ENCODE measurements around the gene CD38. TPM values are rescaled to one million over a fixed set of nuclear protein-coding genes. Genes with fewer than 3 reads are reported as not detected.
A peak's percentile ranks its signal among the peaks of the same experiment; 100 is the strongest.

The CD38 gene
- total RNA-seq, 6 donors from 2014 or later: 8.5 to 72.3 (median 28.3) TPM

GRCh38 chr4:15779306-15779705, 1.2 kb downstream of the CD38 start:
- no peaks in the 10 kb centered on the region for H3K36me3 ChIP-seq
- no peaks in the 10 kb centered on the region for H3K27me3 ChIP-seq
- WGBS, 2 donors: 0% methylated on average over 14 of the region's 14 CpGs
- peak overlapping the region in 3 of 4 donors; percentile 46 to 73 (median 64) for H3K4me3 ChIP-seq
- ATAC-seq (ENCODE audit: low FRiP score in 2 of 2) (peak; percentile 54 to 85), DNase-seq (peak in 1 of 2 donors; percentile 81)
- TF ChIP-seq EP300 (IDR thresholded peaks at IDR 0.05) (peak in 2 of 4 donors; percentile 21 to 37), POLR2A (IDR thresholded peaks at IDR 0.05) (peak in 1 of 4 donors; percentile 26), CTCF (IDR thresholded peaks at IDR 0.05) (peak in 2 of 6 experiments; percentile 20 to 26), POLR2AphosphoS5 (IDR thresholded peaks at IDR 0.05) (no peak)
- peak overlapping the region; percentile 39 to 78 (median 64) for H3K27ac ChIP-seq
- H3K4me1 ChIP-seq: peaks cover 8 to 29% (median 21%) of the 10 kb centered on the region in 4 donors
- H3K9me3 ChIP-seq: no peaks in the 10 kb centered on the region

- Histone ChIP-seq H3K9me3 (no peaks in the 10 kb centered on the region), H3K27me3 (no peaks in the 10 kb centered on the region), H3K36me3 (no peaks in the 10 kb centered on the region), H3K4me1 (peaks cover 8 to 29% (median 21%) of the 10 kb centered on the region in 4 donors), H3K27ac (no peak overlapping the region), H3K4me3 (peak overlapping the region in 3 of 4 donors; percentile 46 to 73 (median 64))
- no peak for TF ChIP-seq CTCF (IDR thresholded peaks at IDR 0.05)
- TF ChIP-seq POLR2AphosphoS5 (IDR thresholded peaks at IDR 0.05): no peak
- no peak for TF ChIP-seq POLR2A (IDR thresholded peaks at IDR 0.05)
- no peak for TF ChIP-seq EP300 (IDR thresholded peaks at IDR 0.05)
- WGBS, 2 donors: 69 to 72% methylated on average over 1 of the region's 1 CpG
- DNase-seq: no peak
- no peak for ATAC-seq (ENCODE audit: low FRiP score in 2 of 2)
Measured at GRCh38 chr4:15779809-15780208, 1.7 kb downstream of the CD38 start.

GRCh38 chr4:15781427-15782095, 3.4 kb downstream of the CD38 start:
- WGBS, 2 donors: 73 to 75% methylated on average over 6 of the region's 6 CpGs
- Histone ChIP-seq H3K4me1 (peaks cover 8 to 29% (median 21%) of the 10 kb centered on the region in 4 donors), H3K27me3 (no peaks in the 10 kb centered on the region), H3K36me3 (no peaks in the 10 kb centered on the region), H3K4me3 (no peak overlapping the region), H3K9me3 (no peaks in the 10 kb centered on the region), H3K27ac (no peak overlapping the region)
- ATAC-seq (ENCODE audit: low FRiP score in 2 of 2) (no peak), DNase-seq (no peak)
- TF ChIP-seq CTCF (IDR thresholded peaks at IDR 0.05): no peak
- no peak for TF ChIP-seq POLR2A (IDR thresholded peaks at IDR 0.05)
- no peak for TF ChIP-seq POLR2AphosphoS5 (IDR thresholded peaks at IDR 0.05)
- no peak for TF ChIP-seq EP300 (IDR thresholded peaks at IDR 0.05)

- Histone ChIP-seq H3K4me3 (no peak overlapping the region), H3K4me1 (peaks cover 8 to 21% (median 14%) of the 10 kb centered on the region in 4 donors), H3K36me3 (no peaks in the 10 kb centered on the region), H3K9me3 (no peaks in the 10 kb centered on the region), H3K27ac (no peak overlapping the region), H3K27me3 (no peaks in the 10 kb centered on the region)
- WGBS, 2 donors: 66 to 73% methylated on average over 4 of the region's 4 CpGs
- no peak for DNase-seq
- ATAC-seq (ENCODE audit: low FRiP score in 2 of 2): no peak
- TF ChIP-seq CTCF (IDR thresholded peaks at IDR 0.05): no peak
- TF ChIP-seq EP300 (IDR thresholded peaks at IDR 0.05): no peak
- no peak for TF ChIP-seq POLR2A (IDR thresholded peaks at IDR 0.05)
- no peak for TF ChIP-seq POLR2AphosphoS5 (IDR thresholded peaks at IDR 0.05)
Measured at GRCh38 chr4:15783676-15784075, 5.5 kb downstream of the CD38 start.
